Adrenal gland (tissue), 5 donors: ENCODE measurements around the gene DMAC2L.

ENCODE experiments used
- POLR2A ChIP-seq, 2 donors: fragments of 450-650 bp; IDR thresholded peaks; one replicate each; pipeline ENCODE4 v1.6.1; 2017; ENCODE audit warnings: antibody characterized with exemption in 2 of 2, mild to moderate bottlenecking in 2 of 2, moderate library complexity in 1 of 2
- TF ChIP-seq, protein P1 (sequence below), 6 experiments: fragments of 450-650 bp in 4 of 6; fragments of 200-600 bp in 2 of 6; sonication (generic) in 1 of 6; IDR thresholded peaks; 1 replicate in 5 of 6; 2 replicates in 1 of 6; pipeline versions ENCODE4 v1.5.1 to v1.8.0; 2016 to 2021; ENCODE audit warnings: antibody characterized with exemption in 6 of 6, mild to moderate bottlenecking in 2 of 6, moderate library complexity in 1 of 6
- donor health status: DM: no; HTN: no; CAD: no.

DNA sequence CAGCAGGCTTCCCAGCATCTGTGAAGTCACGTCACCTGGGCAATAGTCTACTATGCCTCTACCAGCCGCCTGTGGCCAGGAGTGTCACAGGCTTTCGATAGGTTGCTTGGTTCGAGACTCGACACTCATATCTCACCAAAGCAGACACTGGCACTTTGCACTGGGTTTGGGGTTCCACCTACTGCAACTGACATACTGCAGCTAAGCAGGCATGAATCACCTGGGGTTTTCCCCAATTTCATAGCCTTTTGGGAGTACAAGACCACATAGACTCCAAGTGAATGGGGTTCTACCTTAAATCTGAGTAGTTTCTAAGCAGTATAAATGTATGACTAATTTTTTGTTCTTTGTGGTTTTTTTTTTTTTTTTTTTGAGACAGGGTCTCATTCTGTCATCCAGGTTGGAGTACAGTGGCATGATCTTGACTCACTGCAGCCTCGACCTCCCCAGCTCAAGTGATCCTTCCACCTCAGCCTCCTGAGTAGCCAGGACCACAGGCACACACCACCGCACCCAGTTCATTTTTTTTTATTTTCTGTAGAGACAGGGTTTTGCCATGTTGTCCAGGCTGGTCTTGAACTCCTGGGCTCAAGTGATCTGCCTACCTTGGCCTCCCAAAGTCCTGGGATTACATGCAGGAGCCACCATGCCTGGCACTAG is 32.1 kb downstream of the DMAC2L start:
- TF ChIP-seq, protein P1, sequence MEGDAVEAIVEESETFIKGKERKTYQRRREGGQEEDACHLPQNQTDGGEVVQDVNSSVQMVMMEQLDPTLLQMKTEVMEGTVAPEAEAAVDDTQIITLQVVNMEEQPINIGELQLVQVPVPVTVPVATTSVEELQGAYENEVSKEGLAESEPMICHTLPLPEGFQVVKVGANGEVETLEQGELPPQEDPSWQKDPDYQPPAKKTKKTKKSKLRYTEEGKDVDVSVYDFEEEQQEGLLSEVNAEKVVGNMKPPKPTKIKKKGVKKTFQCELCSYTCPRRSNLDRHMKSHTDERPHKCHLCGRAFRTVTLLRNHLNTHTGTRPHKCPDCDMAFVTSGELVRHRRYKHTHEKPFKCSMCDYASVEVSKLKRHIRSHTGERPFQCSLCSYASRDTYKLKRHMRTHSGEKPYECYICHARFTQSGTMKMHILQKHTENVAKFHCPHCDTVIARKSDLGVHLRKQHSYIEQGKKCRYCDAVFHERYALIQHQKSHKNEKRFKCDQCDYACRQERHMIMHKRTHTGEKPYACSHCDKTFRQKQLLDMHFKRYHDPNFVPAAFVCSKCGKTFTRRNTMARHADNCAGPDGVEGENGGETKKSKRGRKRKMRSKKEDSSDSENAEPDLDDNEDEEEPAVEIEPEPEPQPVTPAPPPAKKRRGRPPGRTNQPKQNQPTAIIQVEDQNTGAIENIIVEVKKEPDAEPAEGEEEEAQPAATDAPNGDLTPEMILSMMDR (IDR thresholded peaks at IDR 0.05), result no peak
- no peak for TF ChIP-seq POLR2A (IDR thresholded peaks at IDR 0.05)
